SK-N-MC (cell line): Measurements from ENCODE around the gene ZFYVE28.

Source experiments
- DNase-seq: peaks from one replicate; pipeline ENCODE4 v3.0.0-alpha.2; 2011; ENCODE audit warnings: low read depth, low spot score
- H3K27ac ChIP-seq: fragments of 200-600 bp; sonication (generic); 2 replicates; pipeline ENCODE4 v1.5.1; 2016; ENCODE audit warnings: mixed run types
- H3K36me3 ChIP-seq: fragments of 200-600 bp; sonication (generic); 2 replicates; pipeline ENCODE4 v1.6.1; 2017; ENCODE audit warnings: antibody characterized with exemption, low read length, mixed read lengths; ENCODE audit not compliant: insufficient read depth
- H3K4me3 ChIP-seq: fragments of 200-600 bp; sonication (generic); 2 replicates; pipeline ENCODE4 v1.5.1; 2016
- H3K9ac ChIP-seq: fragments of 200-600 bp; sonication (generic); 2 replicates; pipeline ENCODE4 v1.8.0; 2017; ENCODE audit warnings: mixed run types, mixed read lengths; ENCODE audit not compliant: insufficient read length
- H3K9me3 ChIP-seq: fragments of 200-600 bp; sonication (generic); 2 replicates; pipeline ENCODE4 v1.6.1; 2017; ENCODE audit warnings: low read depth, mild to moderate bottlenecking, antibody characterized with exemption, low read length, moderate library complexity, mixed read lengths
- EZH2 ChIP-seq: fragments of 200-600 bp; sonication (generic); IDR thresholded peaks from one replicate; pipeline ENCODE4 v1.6.1; 2017; ENCODE audit warnings: antibody characterized with exemption
- FOXP2 ChIP-seq: optimal IDR thresholded peaks from 2 replicates; pipeline ENCODE3; 2011; ENCODE audit warnings: mild to moderate bottlenecking, moderate library complexity; ENCODE audit not compliant: insufficient read depth; ENCODE audit errors: extremely low read length, control extremely low read depth
- POLR2AphosphoS5 ChIP-seq: IDR thresholded peaks from 2 replicates; pipeline ENCODE4 v1.6.1; 2012; ENCODE audit warnings: mild to moderate bottlenecking, low read depth, low read length, borderline replicate concordance

ZFYVE28 gene

GRCh38 chr4:2262145-2262943 lies 156.1 kb downstream of the ZFYVE28 start:
- Histone ChIP-seq H3K9ac (peak overlapping the region; percentile 73), H3K36me3 (no peaks in the 10 kb centered on the region), H3K9me3 (no peaks in the 10 kb centered on the region), H3K4me3 (peak overlapping the region; percentile 86), H3K27ac (0 out of 2 replicates have a peak overlapping the region, but pooled peaks have one; percentile 50)
- TF ChIP-seq POLR2AphosphoS5 (peak; percentile 72), FOXP2 (no peak)
- DNase-seq = peak; percentile 93

- Histone ChIP-seq H3K36me3 (no peaks in the 10 kb centered on the region), H3K9ac (peak within 1 kb of the TSS; percentile 73), H3K4me3 (peak within 1 kb of the TSS; percentile 86), H3K9me3 (no peaks in the 10 kb centered on the region), H3K27ac (0 out of 2 replicates have a peak within 1 kb of the TSS, but pooled peaks have one; percentile 50)
- no peak for DNase-seq
- TF ChIP-seq POLR2AphosphoS5 = no peak
- TF ChIP-seq EZH2 = no peak
- TF ChIP-seq FOXP2 = no peak
These were observed 156.6 kb downstream of the ZFYVE28 start, which contains the start of gene MXD4 for GRCh38 chr4:2261853-2262144. TSS of gene MXD4 (minus strand) at chr4:2262109. CDS start at chr4:2261980, 129 bp downstream.

DNA sequence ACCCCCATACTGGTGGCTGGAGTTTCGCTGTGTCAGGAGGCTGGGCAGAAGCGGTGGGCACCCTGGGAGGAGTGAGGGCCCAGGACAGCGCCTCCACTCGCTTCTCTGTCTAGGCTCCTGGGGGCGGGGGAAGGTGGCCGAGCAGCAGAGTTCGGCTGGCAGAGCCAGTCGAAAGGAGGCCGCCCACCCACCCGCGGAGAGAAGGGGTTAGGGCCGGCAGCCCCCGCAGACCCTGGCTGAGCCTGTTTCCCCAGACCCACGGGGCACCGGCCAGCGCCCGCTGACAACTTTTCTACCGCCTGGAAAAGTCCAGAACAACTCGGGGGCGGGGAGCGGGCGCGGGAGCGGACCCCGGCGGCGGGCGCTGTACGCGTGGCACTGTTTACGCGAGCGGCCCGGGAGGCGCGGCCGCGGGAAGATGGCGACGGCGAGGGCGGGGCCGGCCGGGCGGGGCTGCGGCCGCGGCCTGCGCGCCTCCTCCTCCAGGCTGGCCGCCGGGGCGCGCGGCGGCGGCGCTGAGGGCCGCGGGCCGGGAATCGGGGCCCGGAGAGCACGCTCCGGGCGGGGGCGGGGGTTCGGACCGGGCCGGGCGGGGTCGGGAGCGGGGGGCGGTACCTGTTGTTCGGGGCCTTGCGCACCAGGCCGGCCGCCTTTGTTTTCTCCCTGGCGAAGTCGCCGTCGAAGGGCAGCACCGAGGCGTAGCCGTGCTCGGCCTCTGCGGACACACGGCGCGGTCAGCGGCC lies 157.2 kb downstream of the ZFYVE28 start:
- Histone ChIP-seq H3K9ac (peak overlapping the region; percentile 46), H3K36me3 (no peaks in the 10 kb centered on the region), H3K4me3 (peak overlapping the region; percentile 78), H3K9me3 (no peaks in the 10 kb centered on the region), H3K27ac (no peak overlapping the region)
- TF ChIP-seq FOXP2 (no peak), POLR2AphosphoS5 (no peak), EZH2 (no peak)
- DNase-seq = no peak

DNA sequence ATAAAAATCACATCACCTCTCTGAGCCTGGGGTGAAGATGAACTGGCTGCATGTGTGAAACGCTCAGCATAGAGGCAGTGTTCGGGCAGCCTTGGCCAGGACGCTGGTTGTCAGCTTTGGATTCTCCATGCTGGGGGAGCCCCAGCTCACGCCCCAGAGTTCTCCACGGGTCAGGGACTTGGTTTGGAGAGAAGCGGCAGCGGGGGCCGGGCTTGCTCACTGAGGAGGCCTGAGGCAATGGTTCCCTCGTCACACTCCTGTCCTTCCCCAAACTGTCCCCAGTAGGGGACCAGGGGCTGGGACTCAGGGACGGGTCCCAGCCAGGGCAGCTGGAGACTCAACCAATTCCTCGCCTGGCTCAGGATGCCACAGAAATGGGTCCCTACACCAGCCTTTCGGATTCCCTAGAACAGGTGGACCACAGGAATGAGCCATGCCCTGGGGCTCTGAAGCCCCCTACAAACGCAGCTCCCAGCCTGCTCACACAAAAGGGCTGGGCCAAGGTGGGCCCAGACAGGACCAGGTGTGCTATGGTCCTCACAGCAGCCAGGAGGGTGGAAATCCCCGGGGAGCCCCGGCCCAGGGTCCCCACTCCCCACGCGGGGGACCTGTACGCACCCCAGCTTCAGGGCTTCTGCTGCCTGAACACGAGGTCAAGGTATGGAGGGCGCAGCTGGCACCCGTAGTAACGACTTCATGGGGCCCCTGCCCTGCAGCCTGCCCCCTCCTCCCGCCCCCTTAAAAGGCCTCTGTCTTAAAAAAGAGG lies 157.9 kb downstream of the ZFYVE28 start:
- Histone ChIP-seq H3K9ac (no peak overlapping the region), H3K36me3 (no peaks in the 10 kb centered on the region), H3K27ac (no peak overlapping the region), H3K4me3 (peak overlapping the region; percentile 78), H3K9me3 (no peaks in the 10 kb centered on the region)
- DNase-seq = no peak
- TF ChIP-seq POLR2AphosphoS5 (no peak), FOXP2 (no peak), EZH2 (no peak)

- no peaks in the 10 kb centered on the region for H3K36me3 ChIP-seq
- H3K9ac ChIP-seq = no peak overlapping the region
- no peak overlapping the region for H3K4me3 ChIP-seq
- no peak overlapping the region for H3K27ac ChIP-seq
- no peak for TF ChIP-seq POLR2AphosphoS5
- TF ChIP-seq FOXP2 = no peak
- no peak for TF ChIP-seq EZH2
- DNase-seq = no peak
- H3K9me3 ChIP-seq = no peaks in the 10 kb centered on the region
These were observed 158.7 kb downstream of the ZFYVE28 start for GRCh38 chr4:2259541-2260343.

- DNase-seq = no peak
- H3K36me3 ChIP-seq = no peaks in the 10 kb centered on the region
- no peak overlapping the region for H3K9ac ChIP-seq
- no peak for TF ChIP-seq FOXP2
- no peak for TF ChIP-seq EZH2
- no peak for TF ChIP-seq POLR2AphosphoS5
- H3K9me3 ChIP-seq = no peaks in the 10 kb centered on the region
- no peak overlapping the region for H3K27ac ChIP-seq
- H3K4me3 ChIP-seq = no peak overlapping the region
These were observed 159.4 kb downstream of the ZFYVE28 start for GRCh38 chr4:2259036-2259540.

GRCh38 chr4:2258091-2259035 lies 160.1 kb downstream of the ZFYVE28 start:
- DNase-seq = no peak
- no peak overlapping the region for H3K27ac ChIP-seq
- no peaks in the 10 kb centered on the region for H3K9me3 ChIP-seq
- no peaks in the 10 kb centered on the region for H3K36me3 ChIP-seq
- no peak overlapping the region for H3K9ac ChIP-seq
- TF ChIP-seq EZH2 (no peak), POLR2AphosphoS5 (no peak), FOXP2 (no peak)
- H3K4me3 ChIP-seq = no peak overlapping the region
